A549 (cell line): ENCODE data around the gene MYO5C.

Experiments
- ZFP36 ChIP-seq: fragments of 450-650 bp; IDR thresholded peaks from 2 replicates; pipeline ENCODE4 v1.6.1; 2014; ENCODE audit warnings: borderline replicate concordance; ENCODE audit not compliant: partially characterized antibody
- TF ChIP-seq, protein P1 (sequence below): fragments of >200 bp; sonication (Bioruptor Twin); formaldehyde crosslinking; IDR thresholded peaks from 3 replicates; pipeline ENCODE4 v1.5.1; 2016

DNA sequence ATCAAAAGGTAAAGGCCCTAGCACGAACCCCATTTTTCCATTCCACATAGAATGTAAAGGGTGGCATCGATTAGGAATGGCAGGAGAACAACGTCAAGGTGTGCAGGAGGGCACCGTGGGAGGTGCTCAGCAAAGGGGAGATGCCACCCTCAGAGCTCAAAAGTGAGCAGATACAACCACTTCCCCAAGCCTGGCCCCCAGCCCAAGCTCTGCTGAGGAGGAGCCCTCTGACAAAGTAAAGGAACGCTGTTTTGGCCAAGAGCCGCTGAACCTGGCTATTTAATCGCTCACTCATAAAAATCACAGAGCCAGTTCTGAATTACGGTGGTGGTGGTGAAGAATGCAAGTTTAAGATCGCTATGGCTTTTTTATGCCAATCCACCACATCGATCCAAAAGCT, 116.8 kb downstream of the MYO5C start:
- TF ChIP-seq, protein P1, sequence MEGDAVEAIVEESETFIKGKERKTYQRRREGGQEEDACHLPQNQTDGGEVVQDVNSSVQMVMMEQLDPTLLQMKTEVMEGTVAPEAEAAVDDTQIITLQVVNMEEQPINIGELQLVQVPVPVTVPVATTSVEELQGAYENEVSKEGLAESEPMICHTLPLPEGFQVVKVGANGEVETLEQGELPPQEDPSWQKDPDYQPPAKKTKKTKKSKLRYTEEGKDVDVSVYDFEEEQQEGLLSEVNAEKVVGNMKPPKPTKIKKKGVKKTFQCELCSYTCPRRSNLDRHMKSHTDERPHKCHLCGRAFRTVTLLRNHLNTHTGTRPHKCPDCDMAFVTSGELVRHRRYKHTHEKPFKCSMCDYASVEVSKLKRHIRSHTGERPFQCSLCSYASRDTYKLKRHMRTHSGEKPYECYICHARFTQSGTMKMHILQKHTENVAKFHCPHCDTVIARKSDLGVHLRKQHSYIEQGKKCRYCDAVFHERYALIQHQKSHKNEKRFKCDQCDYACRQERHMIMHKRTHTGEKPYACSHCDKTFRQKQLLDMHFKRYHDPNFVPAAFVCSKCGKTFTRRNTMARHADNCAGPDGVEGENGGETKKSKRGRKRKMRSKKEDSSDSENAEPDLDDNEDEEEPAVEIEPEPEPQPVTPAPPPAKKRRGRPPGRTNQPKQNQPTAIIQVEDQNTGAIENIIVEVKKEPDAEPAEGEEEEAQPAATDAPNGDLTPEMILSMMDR, result no peak
- TF ChIP-seq ZFP36, result no peak
